ENCODE results near the gene FARS2.

The FARS2 gene

GRCh38 chr6:5737460-5737859, 476.1 kb downstream of the FARS2 start:
- H3K27me3 Mint-ChIP-seq (ENCODE audit: low read depth): no peaks in the 10 kb centered on the region
- TF ChIP-seq CTCF (IDR thresholded peaks at IDR 0.05; ENCODE audit: unreplicated experiment in 3 of 3): no peak
- no peaks in the 10 kb centered on the region for H3K36me3 Mint-ChIP-seq (ENCODE audit: low read depth)
- H3K9me3 Mint-ChIP-seq: no peaks in the 10 kb centered on the region
- H3K4me3 Mint-ChIP-seq: no peak overlapping the region
- no peak overlapping the region for H3K27ac Mint-ChIP-seq
- H3K4me1 Mint-ChIP-seq: peaks cover 5% of the 10 kb centered on the region

- Mint-ChIP-seq H3K36me3 (ENCODE audit: low read depth) (no peaks in the 10 kb centered on the region), H3K9me3 (no peaks in the 10 kb centered on the region), H3K27me3 (ENCODE audit: low read depth) (no peaks in the 10 kb centered on the region), H3K4me3 (no peak overlapping the region), H3K27ac (no peak overlapping the region), H3K4me1 (peaks cover 5% of the 10 kb centered on the region)
- no peak for TF ChIP-seq CTCF (IDR thresholded peaks at IDR 0.05; ENCODE audit: unreplicated experiment in 3 of 3)
Observed at GRCh38 chr6:5738211-5738610, 476.9 kb downstream of the FARS2 start.

DNA sequence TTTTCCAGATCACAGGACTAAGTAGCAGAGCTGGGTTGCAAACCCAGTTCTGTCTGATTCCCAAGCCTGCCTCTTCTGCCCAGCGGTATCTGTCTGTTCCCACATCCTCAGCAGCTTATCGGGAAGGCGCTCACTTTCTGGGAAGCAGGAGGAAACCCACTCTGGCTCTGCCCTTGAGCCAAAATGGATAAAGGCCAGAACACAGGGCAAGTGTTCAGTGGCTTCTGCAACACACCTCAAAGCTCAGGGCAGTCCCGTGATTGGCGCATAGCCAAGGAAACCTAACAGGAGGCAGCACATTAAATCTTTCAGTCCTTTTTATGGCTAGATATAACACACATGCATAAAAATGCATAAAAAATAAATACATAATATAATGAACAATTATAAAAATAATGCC, 483.2 kb downstream of the FARS2 start:
- no peak for TF ChIP-seq CTCF (IDR thresholded peaks at IDR 0.05; ENCODE audit: unreplicated experiment in 3 of 3)
- Mint-ChIP-seq H3K27ac (no peak overlapping the region), H3K4me1 (peaks cover 18% of the 10 kb centered on the region), H3K27me3 (ENCODE audit: low read depth) (no peaks in the 10 kb centered on the region), H3K36me3 (ENCODE audit: low read depth) (no peaks in the 10 kb centered on the region), H3K4me3 (no peak overlapping the region), H3K9me3 (no peaks in the 10 kb centered on the region)

DNA sequence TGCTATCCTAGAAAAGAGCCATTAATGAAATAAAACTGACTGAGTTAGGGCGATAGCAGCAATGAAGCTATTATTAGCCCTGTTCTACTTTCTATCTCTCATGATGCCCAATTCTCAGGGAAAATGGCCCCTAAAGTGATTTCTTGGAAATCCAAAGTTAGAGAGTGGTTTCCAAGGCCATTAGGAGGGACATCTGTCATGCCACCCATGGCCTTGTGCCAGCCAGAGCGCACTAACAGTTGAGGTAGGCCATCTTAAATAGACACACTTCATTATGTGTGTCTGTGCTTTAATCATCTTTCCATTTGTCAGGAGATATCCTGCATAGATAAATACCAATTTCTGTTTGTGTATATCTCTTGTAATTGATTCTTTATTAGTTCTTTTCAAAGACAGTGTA, 483.8 kb downstream of the FARS2 start:
- H3K27me3 Mint-ChIP-seq (ENCODE audit: low read depth): no peaks in the 10 kb centered on the region
- no peak for TF ChIP-seq CTCF (IDR thresholded peaks at IDR 0.05; ENCODE audit: unreplicated experiment in 3 of 3)
- no peak overlapping the region for H3K27ac Mint-ChIP-seq
- no peak overlapping the region for H3K4me3 Mint-ChIP-seq
- peaks cover 22% of the 10 kb centered on the region for H3K4me1 Mint-ChIP-seq
- no peaks in the 10 kb centered on the region for H3K9me3 Mint-ChIP-seq
- H3K36me3 Mint-ChIP-seq (ENCODE audit: low read depth): no peaks in the 10 kb centered on the region

- no peaks in the 10 kb centered on the region for H3K36me3 Mint-ChIP-seq (ENCODE audit: low read depth)
- peaks cover 29% of the 10 kb centered on the region for H3K4me1 Mint-ChIP-seq
- H3K4me3 Mint-ChIP-seq: no peak overlapping the region
- no peak overlapping the region for H3K27ac Mint-ChIP-seq
- no peaks in the 10 kb centered on the region for H3K9me3 Mint-ChIP-seq
- no peaks in the 10 kb centered on the region for H3K27me3 Mint-ChIP-seq (ENCODE audit: low read depth)
- TF ChIP-seq CTCF (IDR thresholded peaks at IDR 0.05; ENCODE audit: unreplicated experiment in 3 of 3): no peak
Observed at GRCh38 chr6:5746053-5746758, 484.9 kb downstream of the FARS2 start.

GRCh38 chr6:5746759-5747130, 485.4 kb downstream of the FARS2 start:
- H3K4me3 Mint-ChIP-seq: no peak overlapping the region
- H3K4me1 Mint-ChIP-seq: peaks cover 34% of the 10 kb centered on the region
- H3K9me3 Mint-ChIP-seq: no peaks in the 10 kb centered on the region
- H3K36me3 Mint-ChIP-seq (ENCODE audit: low read depth): no peaks in the 10 kb centered on the region
- TF ChIP-seq CTCF (IDR thresholded peaks at IDR 0.05; ENCODE audit: unreplicated experiment in 3 of 3): no peak
- H3K27me3 Mint-ChIP-seq (ENCODE audit: low read depth): no peaks in the 10 kb centered on the region
- H3K27ac Mint-ChIP-seq: peak overlapping the region in 1 of 3 experiments; percentile 44
